Pancreas (tissue), 10 donors: Measurements from ENCODE around the gene LAIR1. TPM values are rescaled to one million over a fixed set of nuclear protein-coding genes. Genes with fewer than 3 reads are reported as not detected.

ENCODE experiments used
- ATAC-seq, 4 donors: fragments of 200-7000 bp; cut with Tn5 transposase; one replicate each; pipeline versions ENCODE4 v1.8.0 to v1.9.1; 2020; ENCODE audit warnings: mild to moderate bottlenecking in 4 of 4, moderate library complexity in 4 of 4
- DNase-seq, 6 donors: peaks; one replicate each; pipeline ENCODE4 v3.0.0-alpha.2; 2020
- FAIRE-seq: peaks from 2 replicates; lab custom pipeline; 2012; peaks lifted over from hg19 to GRCh38; lab: Jason Lieb, UNC
- H3K27ac ChIP-seq, 4 donors: fragments of 200-600 bp; sonication (generic); 1 replicate in 3 of 4; 2 replicates in 1 of 4; pipeline versions ENCODE4 v1.5.0 to v1.8.0; 2020
- H3K27me3 ChIP-seq, 4 donors: fragments of 200-600 bp; one replicate each; pipeline ENCODE4 v1.8.0; 2021
- H3K36me3 ChIP-seq, 3 donors: fragments of 200-600 bp; sonication (generic) in 1 of 3; one replicate each; pipeline versions ENCODE4 v1.5.0 to v1.8.0; 2020 to 2021
- H3K4me1 ChIP-seq, 3 donors: fragments of 200-600 bp; one replicate each; pipeline ENCODE4 v1.8.0; 2021
- H3K4me3 ChIP-seq, 4 donors: fragments of 200-600 bp; sonication (generic) in 2 of 4; one replicate each; pipeline versions ENCODE4 v1.5.0 to v1.8.0; 2020 to 2021
- H3K9me3 ChIP-seq, 4 donors: fragments of 200-600 bp; one replicate each; pipeline ENCODE4 v1.8.0; 2021
- WGBS, 2 donors: extraction: QIAGEN DNeasy Blood & Tissue Kit; methylation state at CpG; one replicate each; pipeline ENCODE4 v1.1.7; 2013; 5-methylcytosine and 5-hydroxymethylcytosine counted together
- intact Hi-C, 3 donors: fragments of 100-400 bp; cut with DNase I; formaldehyde crosslinking; loops; one replicate each; pipeline versions ENCODE4 v1.11.1 to v1.14.2; 2022
- polyA plus RNA-seq, 2 donors: library from polyadenylated mRNA; stranded (reverse); fragments of 200-250 nt; gene quantifications; one replicate each; pipeline ENCODE4 v1.2.3, GENCODE V29; 2013
- total RNA-seq, 6 donors: library from RNA; stranded (reverse); fragmentation: NEBNext Ultra II Directional in 4 of 6; extraction: Animal tissue kit (Norgen Biotek cat#: 25700) in 4 of 6; gene quantifications; one replicate each; pipeline versions ENCODE4 v1.2.1 to v1.2.4, GENCODE V29; 2021 to 2023
- TF ChIP-seq, protein P1 (sequence below), 4 donors: fragments of 200-600 bp; sonication (generic) in 3 of 4; IDR thresholded peaks; one replicate each; pipeline versions ENCODE4 v1.5.0 to v1.8.0; 2021; ENCODE audit warnings: antibody characterized with exemption in 4 of 4
- donor health status: healthy with polysubstance abuse.
- donor health status: DM: no; HTN: no; CAD: no; lungs with moderate emphysema.
- donor health status: DM: no; HTN: no; CAD: no.
- donor health status: control.
- donor health status: control.
- donor health status: Bipolar disorder and iron deficiency.
- donor health status: DM: yes; HTN: yes; CAD: no.
- donor health status: DM: no; HTN: no; CAD: no.
- donor health status: DM: no; HTN: no; CAD: no.
- donor health status: DM: yes; HTN: yes; CAD: no.

Gene LAIR1
- total and polyA plus RNA-seq, 8 donors = 0.69 to 33.1 (median 3.1) TPM

DNA sequence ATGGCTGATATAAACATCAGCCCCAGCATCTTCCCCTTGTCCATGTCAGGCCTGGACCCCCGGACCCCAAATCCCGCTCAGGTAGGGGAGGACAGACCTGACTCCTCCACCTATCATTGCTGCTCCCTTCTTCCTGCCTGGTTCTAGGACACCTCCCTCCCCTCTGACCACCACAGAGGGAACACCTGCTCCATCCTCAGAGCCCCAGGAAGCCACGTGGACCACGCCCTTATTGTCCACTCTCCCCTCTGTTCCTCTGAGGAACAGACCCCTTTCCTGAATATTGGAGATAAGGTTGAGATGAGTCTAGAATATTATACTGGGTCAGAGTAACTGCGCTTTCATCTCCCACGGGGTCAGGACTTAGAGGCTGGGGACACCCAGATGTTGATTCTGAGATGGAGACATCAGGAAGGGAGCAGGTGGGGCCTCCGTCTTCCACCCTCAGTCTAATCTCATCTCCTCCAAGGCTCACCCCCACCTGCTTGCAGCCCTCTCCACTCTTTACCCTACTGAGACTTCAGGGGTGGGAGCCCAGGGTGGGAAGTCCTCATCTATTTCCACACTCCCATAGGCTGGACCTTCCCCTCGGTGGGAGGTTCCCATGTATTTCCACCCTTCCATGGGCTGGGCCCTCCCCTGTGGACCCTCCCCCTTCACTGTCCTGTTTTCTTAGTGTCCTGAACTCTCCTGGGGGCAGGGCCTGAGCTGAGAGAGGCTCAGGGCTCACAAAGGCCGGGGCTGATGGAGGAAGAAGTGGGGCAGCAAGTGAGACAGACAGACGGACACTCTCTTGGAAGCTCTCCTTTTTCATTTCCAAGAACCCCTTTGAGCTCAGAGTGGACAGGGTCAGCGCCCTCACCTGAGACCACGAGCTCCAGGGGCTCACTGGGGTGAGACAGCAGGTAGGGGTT is 28.5 kb downstream of the LAIR1 start:
- TF ChIP-seq, protein P1, sequence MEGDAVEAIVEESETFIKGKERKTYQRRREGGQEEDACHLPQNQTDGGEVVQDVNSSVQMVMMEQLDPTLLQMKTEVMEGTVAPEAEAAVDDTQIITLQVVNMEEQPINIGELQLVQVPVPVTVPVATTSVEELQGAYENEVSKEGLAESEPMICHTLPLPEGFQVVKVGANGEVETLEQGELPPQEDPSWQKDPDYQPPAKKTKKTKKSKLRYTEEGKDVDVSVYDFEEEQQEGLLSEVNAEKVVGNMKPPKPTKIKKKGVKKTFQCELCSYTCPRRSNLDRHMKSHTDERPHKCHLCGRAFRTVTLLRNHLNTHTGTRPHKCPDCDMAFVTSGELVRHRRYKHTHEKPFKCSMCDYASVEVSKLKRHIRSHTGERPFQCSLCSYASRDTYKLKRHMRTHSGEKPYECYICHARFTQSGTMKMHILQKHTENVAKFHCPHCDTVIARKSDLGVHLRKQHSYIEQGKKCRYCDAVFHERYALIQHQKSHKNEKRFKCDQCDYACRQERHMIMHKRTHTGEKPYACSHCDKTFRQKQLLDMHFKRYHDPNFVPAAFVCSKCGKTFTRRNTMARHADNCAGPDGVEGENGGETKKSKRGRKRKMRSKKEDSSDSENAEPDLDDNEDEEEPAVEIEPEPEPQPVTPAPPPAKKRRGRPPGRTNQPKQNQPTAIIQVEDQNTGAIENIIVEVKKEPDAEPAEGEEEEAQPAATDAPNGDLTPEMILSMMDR (IDR thresholded peaks at IDR 0.05) = no peak
- Histone ChIP-seq H3K4me1 (no peaks in the 10 kb centered on the region), H3K4me3 (no peak overlapping the region), H3K27ac (no peak overlapping the region), H3K27me3 (no peaks in the 10 kb centered on the region), H3K9me3 (no peaks in the 10 kb centered on the region), H3K36me3 (no peaks in the 10 kb centered on the region)
- DNase-seq (no peak), FAIRE-seq (no peak), ATAC-seq (peak in 1 of 4 donors; percentile 52)
- intact Hi-C loops = no loop called here
- 50 to 73% methylated on average over 12 of the region's 12 CpGs for WGBS, 2 donors

- TF ChIP-seq, protein P1 (IDR thresholded peaks at IDR 0.05) = no peak
- no peaks in the 10 kb centered on the region for H3K4me1 ChIP-seq
- intact Hi-C loops = no loop called here
- H3K36me3 ChIP-seq = no peaks in the 10 kb centered on the region
- H3K27me3 ChIP-seq = no peaks in the 10 kb centered on the region
- 52 to 61% methylated on average over 5 of the region's 5 CpGs for WGBS, 2 donors
- no peak overlapping the region for H3K4me3 ChIP-seq
- FAIRE-seq (no peak), ATAC-seq (peak in 1 of 4 donors; percentile 15), DNase-seq (no peak)
- no peak overlapping the region for H3K27ac ChIP-seq
- H3K9me3 ChIP-seq = no peaks in the 10 kb centered on the region
Observed at GRCh38 chr19:54335164-54335563, 29.6 kb downstream of the LAIR1 start.

DNA sequence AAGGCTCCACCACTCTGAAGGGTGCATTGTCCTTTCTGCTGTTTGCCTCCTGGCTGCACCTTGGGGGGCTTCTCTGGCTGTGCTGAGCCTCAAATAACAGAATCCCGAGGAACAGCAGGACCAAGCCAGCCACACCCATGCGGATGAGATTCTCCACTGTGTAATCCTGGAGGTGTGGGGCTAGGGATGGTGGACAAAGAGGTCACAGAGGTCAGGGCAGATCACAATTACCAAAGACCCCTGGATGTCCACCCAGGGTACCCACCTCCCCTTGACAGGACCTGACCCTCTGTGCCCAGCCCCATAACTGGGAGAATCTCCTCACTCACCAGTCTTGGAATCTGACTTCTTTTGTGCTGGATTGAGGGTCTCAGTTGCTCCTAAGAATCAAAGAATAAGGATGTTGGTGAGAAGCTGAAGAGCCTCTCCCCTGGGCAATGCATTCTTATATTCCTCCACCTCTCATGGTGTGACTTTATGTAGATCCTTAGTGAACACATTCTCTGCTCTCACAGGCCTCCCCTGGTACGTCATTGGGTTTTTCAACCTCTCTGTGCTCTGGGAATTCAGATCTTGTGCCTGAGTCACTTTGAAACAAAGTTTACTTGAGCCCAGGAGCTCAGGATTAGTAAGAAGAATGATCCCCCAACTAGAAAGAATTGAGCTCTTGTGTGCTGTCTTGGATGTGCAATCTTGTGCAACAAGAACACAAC is 31.0 kb downstream of the LAIR1 start:
- TF ChIP-seq, protein P1 (IDR thresholded peaks at IDR 0.05) = no peak
- Histone ChIP-seq H3K27me3 (no peaks in the 10 kb centered on the region), H3K4me1 (no peaks in the 10 kb centered on the region), H3K9me3 (no peaks in the 10 kb centered on the region), H3K36me3 (no peaks in the 10 kb centered on the region), H3K4me3 (no peak overlapping the region), H3K27ac (no peak overlapping the region)
- WGBS, 2 donors = 59 to 61% methylated on average over 3 of the region's 3 CpGs
- ATAC-seq = no peak
- intact Hi-C loops = no loop called here
- no peak for DNase-seq
- no peak for FAIRE-seq

DNA sequence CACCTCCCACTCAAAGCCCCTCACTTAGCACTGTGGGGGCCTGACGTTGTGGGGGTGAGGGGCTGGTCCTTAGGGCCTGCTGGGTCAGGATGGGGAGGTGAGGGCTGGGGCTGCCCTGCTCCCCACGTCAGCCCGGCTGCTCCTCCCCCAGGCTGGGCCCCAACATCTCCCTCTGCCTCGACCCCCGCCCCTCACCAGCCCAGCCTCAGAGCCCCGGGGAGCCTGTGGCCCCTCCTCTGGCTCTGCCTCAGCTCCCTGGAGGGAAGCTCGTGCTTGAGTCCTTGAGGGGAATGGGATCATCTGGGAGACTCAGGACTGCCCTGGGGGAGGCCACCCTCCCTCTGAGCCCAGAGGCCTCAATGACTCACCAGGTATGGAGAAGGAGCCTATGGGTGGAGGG is 32.6 kb downstream of the LAIR1 start:
- no peaks in the 10 kb centered on the region for H3K27me3 ChIP-seq
- WGBS, 2 donors = 66 to 68% methylated on average over 7 of the region's 7 CpGs
- intact Hi-C loops = no loop called here
- H3K36me3 ChIP-seq = no peaks in the 10 kb centered on the region
- no peaks in the 10 kb centered on the region for H3K4me1 ChIP-seq
- TF ChIP-seq, protein P1 (IDR thresholded peaks at IDR 0.05) = no peak
- no peak overlapping the region for H3K4me3 ChIP-seq
- H3K27ac ChIP-seq = no peak overlapping the region
- DNase-seq = no peak
- ATAC-seq = no peak
- no peak for FAIRE-seq
- no peaks in the 10 kb centered on the region for H3K9me3 ChIP-seq
